HCEC 1CT (cell line): ENCODE measurements around the gene CPED1.
A peak's percentile ranks its signal among the peaks of the same experiment; 100 is the strongest.
"Not testable (repeated sequence)": the region's sequence is repeated elsewhere in the genome, so short reads cannot be mapped to it uniquely, and the experiment has no call there.

Experiments
- DNase-seq: peaks from one replicate; pipeline ENCODE4 v3.0.0-alpha.2; 2017

The CPED1 gene

GRCh38 chr7:121157885-121158590 lies 169.5 kb downstream of the CPED1 start:
- no peak for DNase-seq

GRCh38 chr7:121158665-121159064 lies 170.2 kb downstream of the CPED1 start:
- no peak for DNase-seq

GRCh38 chr7:121159553-121159952 lies 171.0 kb downstream of the CPED1 start:
- DNase-seq: no peak

- DNase-seq: no peak
Measured at GRCh38 chr7:121160150-121161008, 171.9 kb downstream of the CPED1 start.

- no peak for DNase-seq
Measured at GRCh38 chr7:121163699-121164098, 175.2 kb downstream of the CPED1 start.

- no peak for DNase-seq
Measured at GRCh38 chr7:121164247-121164646, 175.7 kb downstream of the CPED1 start.

GRCh38 chr7:121166916-121167315 lies 178.4 kb downstream of the CPED1 start:
- no peak for DNase-seq

GRCh38 chr7:121167971-121168370 lies 179.5 kb downstream of the CPED1 start:
- DNase-seq: peak; percentile 17

- DNase-seq: no peak
Measured at GRCh38 chr7:121169469-121169868, 181.0 kb downstream of the CPED1 start.

GRCh38 chr7:121172484-121172883 lies 184.0 kb downstream of the CPED1 start:
- no peak for DNase-seq

GRCh38 chr7:121175826-121176225 lies 187.3 kb downstream of the CPED1 start:
- no peak for DNase-seq

- DNase-seq: no peak
Measured at GRCh38 chr7:121178452-121178851, 189.9 kb downstream of the CPED1 start.

GRCh38 chr7:121178869-121179497 lies 190.5 kb downstream of the CPED1 start:
- DNase-seq: no peak

- no peak for DNase-seq
Measured at GRCh38 chr7:121180436-121181063, 192.0 kb downstream of the CPED1 start.

GRCh38 chr7:121181357-121181756 lies 192.8 kb downstream of the CPED1 start:
- DNase-seq: no peak

GRCh38 chr7:121182281-121182680 lies 193.8 kb downstream of the CPED1 start:
- DNase-seq: no peak

GRCh38 chr7:121182902-121183301 lies 194.4 kb downstream of the CPED1 start:
- DNase-seq: peak; percentile 38

- not testable (repeated sequence) for DNase-seq
Measured at GRCh38 chr7:121183883-121184282, 195.4 kb downstream of the CPED1 start.

- DNase-seq: no peak
Measured at GRCh38 chr7:121186746-121187145, 198.2 kb downstream of the CPED1 start.

GRCh38 chr7:121187222-121187621 lies 198.7 kb downstream of the CPED1 start:
- DNase-seq: no peak

- peak; percentile 53 for DNase-seq
Measured at GRCh38 chr7:121187676-121188075, 199.2 kb downstream of the CPED1 start.

- peak; percentile 32 for DNase-seq
Measured at GRCh38 chr7:121192834-121193233, 204.3 kb downstream of the CPED1 start.

GRCh38 chr7:121195010-121195409 lies 206.5 kb downstream of the CPED1 start:
- no peak for DNase-seq
